HCT116 (cell line): Measurements from ENCODE around the gene TRPM3. TPM values are rescaled to one million over a fixed set of nuclear protein-coding genes. Genes with fewer than 3 reads are reported as not detected.

ENCODE experiments used
- ATAC-seq: fragments of 200-7000 bp; cut with Tn5 transposase; 2 replicates; pipeline ENCODE4 v1.9.1; 2020; ENCODE audit warnings: mild to moderate bottlenecking, moderate library complexity
- BruUV-seq: library from RNA; stranded (reverse); fragments of 400-500 nt; replicated peaks from 2 replicates; lab custom pipeline; 2021; lab: Mats Ljungman, UMichigan
- CTCF ChIA-PET: fragments of 300-600 bp; sonication (Branson Sonifier 250); formaldehyde crosslinking; loops from one replicate; lab custom pipeline; 2021; ENCODE audit warnings: antibody characterized with exemption; lab: Charles Lee
- POLR2A ChIA-PET: fragments of 300-600, 350-600 bp; sonication (Branson Sonifier 250); formaldehyde crosslinking; loops from one replicate; lab custom pipeline; 2021; ENCODE audit warnings: antibody characterized with exemption; lab: Charles Lee
- RAD21 ChIA-PET, 2 experiments: fragments of 300-600 bp; sonication (Branson Sonifier 250); formaldehyde crosslinking; loops; one replicate each; lab custom pipeline; 2023; ENCODE audit warnings: low total read pairs in 2 of 2; ENCODE audit not compliant: uncharacterized antibody in 2 of 2, unreplicated experiment in 2 of 2, low non-redundant PET in 1 of 2; lab: Charles Lee
- DNase-seq: peaks from one replicate; pipeline ENCODE4 v3.0.0-alpha.2; 2010; ENCODE audit warnings: low read depth, low spot score
- H2AFZ ChIP-seq: fragments of 200-600 bp; shearing (Covaris generic), sonication (generic); 2 replicates; pipeline ENCODE4 v1.6.1; 2017; ENCODE audit warnings: low read depth, mixed run types, mixed read lengths, antibody characterized with exemption, low read length; ENCODE audit not compliant: poor library complexity, severe bottlenecking
- H3K27ac ChIP-seq: 2 replicates; pipeline ENCODE4 v1.5.1; 2012; ENCODE audit warnings: low read depth, low read length
- H3K27me3 ChIP-seq: fragments of 200-600 bp; sonication (generic); 2 replicates; pipeline ENCODE4 v1.6.1; 2016; ENCODE audit warnings: mixed run types, low read length, mixed read lengths; ENCODE audit not compliant: insufficient read depth
- H3K36me3 ChIP-seq, 2 experiments: fragments of 200-500 bp in 1 of 2; fragments of 200-600 bp in 1 of 2; sonication (Bioruptor generic) in 1 of 2; sonication (generic) in 1 of 2; 2 replicates each; pipeline versions ENCODE4 v1.5.1 to v1.6.1; 2014 to 2016; ENCODE audit warnings: low read length in 2 of 2, inconsistent platforms in 1 of 2, mixed read lengths in 1 of 2, mixed run types in 1 of 2; ENCODE audit not compliant: insufficient read depth in 2 of 2, control insufficient read depth in 1 of 2
- H3K4me1 ChIP-seq, 2 experiments: fragments of 200-600 bp in 1 of 2; sonication (generic) in 1 of 2; 2 replicates each; pipeline versions ENCODE4 v1.5.1 to v1.6.1; 2012 to 2017; ENCODE audit warnings: low read length in 2 of 2, inconsistent platforms in 1 of 2, mild to moderate bottlenecking in 1 of 2, mixed read lengths in 1 of 2, mixed run types in 1 of 2, moderate library complexity in 1 of 2; ENCODE audit not compliant: insufficient read depth in 2 of 2, control insufficient read depth in 1 of 2
- H3K4me2 ChIP-seq: fragments of 200-600 bp; sonication (generic); 2 replicates; pipeline ENCODE4 v1.6.1; 2017; ENCODE audit warnings: mixed run types, low read length, mixed read lengths
- H3K4me3 ChIP-seq, 2 experiments: fragments of 200-600 bp in 1 of 2; sonication (generic) in 1 of 2; replicated peaks in 1 of 2; 2 replicates each; pipeline ENCODE4 v1.5.1; 2011 to 2016; ENCODE audit warnings: low read length in 2 of 2, control low read depth in 1 of 2, low read depth in 1 of 2, mild to moderate bottlenecking in 1 of 2, mixed read lengths in 1 of 2, mixed run types in 1 of 2
- H3K79me2 ChIP-seq: fragments of 200-600 bp; sonication (generic); 2 replicates; pipeline ENCODE4 v1.6.1; 2017; ENCODE audit warnings: mild to moderate bottlenecking, mixed run types, low read length, moderate library complexity, mixed read lengths; ENCODE audit not compliant: insufficient read depth
- H3K9ac ChIP-seq: fragments of 200-600 bp; sonication (generic); 2 replicates; pipeline ENCODE4 v1.6.1; 2016; ENCODE audit warnings: low read length, mixed read lengths
- H3K9me2 ChIP-seq: fragments of 200-600 bp; sonication (generic), shearing (Covaris generic); 2 replicates; pipeline ENCODE4 v1.6.1; 2017; ENCODE audit warnings: mixed run types, mild to moderate bottlenecking, moderate library complexity; ENCODE audit not compliant: insufficient read depth
- H3K9me3 ChIP-seq, 2 experiments: fragments of 200-500 bp in 1 of 2; fragments of 200-600 bp in 1 of 2; sonication (Bioruptor generic) in 1 of 2; sonication (generic) in 1 of 2; 2 replicates each; pipeline ENCODE4 v1.6.1; 2014 to 2017; ENCODE audit warnings: low read length in 2 of 2, mixed read lengths in 2 of 2, inconsistent platforms in 1 of 2, low read depth in 1 of 2, mild to moderate bottlenecking in 1 of 2, mixed run types in 1 of 2, moderate library complexity in 1 of 2; ENCODE audit not compliant: control insufficient read depth in 1 of 2, insufficient read depth in 1 of 2
- H4K20me1 ChIP-seq: fragments of 200-600 bp; sonication (generic), shearing (Covaris generic); 2 replicates; pipeline ENCODE4 v1.6.1; 2017; ENCODE audit warnings: mixed run types, mild to moderate bottlenecking, moderate library complexity; ENCODE audit not compliant: insufficient read depth
- JUND ChIP-seq: IDR thresholded peaks from 2 replicates; pipeline ENCODE4 v1.6.1; 2012
- RAD21 ChIP-seq: IDR thresholded peaks from 2 replicates; pipeline ENCODE4 v1.6.1; 2012; ENCODE audit warnings: low read depth, mild to moderate bottlenecking
- SRF ChIP-seq: IDR thresholded peaks from 2 replicates; pipeline ENCODE4 v1.6.1; 2012; ENCODE audit warnings: low read depth
- intact Hi-C: fragments of 100-400 bp; cut with micrococcal nuclease; formaldehyde crosslinking; loops from 2 replicates; pipeline ENCODE4 v1.10.0; 2022
- total RNA-seq: library from RNA; stranded (reverse); gene quantifications from one replicate; pipeline ENCODE4 v1.2.1, GENCODE V29; 2021; ENCODE audit not compliant: unreplicated experiment
- TF ChIP-seq, protein P1 (sequence below): IDR thresholded peaks from 2 replicates; pipeline ENCODE4 v1.6.1; 2012

Gene TRPM3
- total RNA-seq, 1 experiment from 2014 or later, result not detected

DNA sequence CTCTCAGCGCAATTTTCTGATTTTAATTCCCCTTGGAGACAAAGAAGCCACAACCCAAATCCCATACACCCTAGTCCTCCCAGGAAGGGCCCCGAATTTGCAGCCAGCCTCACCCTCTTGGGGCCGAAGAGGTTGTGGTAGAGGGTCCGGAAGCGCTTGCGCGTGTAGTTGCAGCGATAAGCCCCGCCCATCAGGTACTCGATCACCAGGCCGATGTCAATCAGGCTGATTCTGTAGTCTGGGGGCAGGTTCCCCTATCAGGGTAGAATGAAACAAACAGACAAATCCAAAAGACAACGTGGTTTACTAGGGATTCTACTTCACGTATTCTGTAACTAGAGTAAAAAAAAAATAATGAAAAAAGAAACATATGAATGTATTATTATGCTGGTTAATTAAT is 496.3 kb downstream of the TRPM3 start:
- TF ChIP-seq JUND, result no peak
- TF ChIP-seq RAD21, result no peak
- intact Hi-C loops, result no loop called here
- BruUV-seq, result no TSS peak
- Histone ChIP-seq H2AFZ (no peak overlapping the region), H3K4me3 (no peak overlapping the region), H3K4me2 (no peak overlapping the region), H3K4me1 (no peaks in the 10 kb centered on the region), H3K36me3 (no peaks in the 10 kb centered on the region), H3K9ac (no peak overlapping the region), H3K79me2 (no peaks in the 10 kb centered on the region), H3K27ac (no peak overlapping the region), H3K27me3 (no peaks in the 10 kb centered on the region), H3K9me3 (no peaks in the 10 kb centered on the region), H4K20me1 (no peaks in the 10 kb centered on the region), H3K9me2 (no peaks in the 10 kb centered on the region)
- DNase-seq (no peak), ATAC-seq (no peak)
- ChIA-PET POLR2A (no interaction called here), CTCF (no interaction called here), RAD21 (no interaction called here)

DNA sequence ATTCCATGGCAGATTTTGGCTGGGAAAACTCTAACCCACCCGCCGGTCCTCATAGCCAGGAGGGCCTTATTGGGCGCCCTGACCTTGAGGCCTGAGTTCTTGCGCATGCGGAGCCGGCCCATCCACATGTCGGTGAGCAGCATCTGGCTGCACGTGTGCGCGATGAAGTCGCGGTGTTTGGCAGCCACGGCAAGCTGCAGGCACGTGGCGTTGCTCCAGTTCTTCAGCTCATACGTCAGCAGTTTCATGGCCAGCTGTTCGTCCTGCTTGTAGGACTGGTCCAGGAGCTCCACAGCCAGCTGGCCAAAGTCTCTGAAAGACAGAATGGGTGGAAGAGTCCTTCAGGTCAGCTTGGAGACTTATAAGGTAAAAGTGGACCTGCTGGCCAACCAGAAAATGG is 502.6 kb downstream of the TRPM3 start:
- no peaks in the 10 kb centered on the region for H3K36me3 ChIP-seq
- intact Hi-C loops, result no loop called here
- no peaks in the 10 kb centered on the region for H3K9me3 ChIP-seq
- H3K4me2 ChIP-seq, result no peak overlapping the region
- H2AFZ ChIP-seq, result no peak overlapping the region
- TF ChIP-seq, protein P1, sequence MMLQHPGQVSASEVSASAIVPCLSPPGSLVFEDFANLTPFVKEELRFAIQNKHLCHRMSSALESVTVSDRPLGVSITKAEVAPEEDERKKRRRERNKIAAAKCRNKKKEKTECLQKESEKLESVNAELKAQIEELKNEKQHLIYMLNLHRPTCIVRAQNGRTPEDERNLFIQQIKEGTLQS, result no peak
- TF ChIP-seq SRF, result no peak
- H4K20me1 ChIP-seq, result no peaks in the 10 kb centered on the region
- ChIA-PET CTCF (interaction anchor here (2.0 kb wide), 1 partner anchor 10 kb away, joined by 10 read pairs; no protein-coding TSS in a partner anchor), POLR2A (no interaction called here), RAD21 (no interaction called here)
- no TSS peak for BruUV-seq
- ATAC-seq (no peak), DNase-seq (no peak)
- no peak overlapping the region for H3K4me3 ChIP-seq
- 0 out of 2 replicates have a peak, but pooled peaks cover 3% of the 10 kb centered on the region for H3K27me3 ChIP-seq
- no peak overlapping the region for H3K27ac ChIP-seq
- no peaks in the 10 kb centered on the region for H3K9me2 ChIP-seq
- no peak overlapping the region for H3K9ac ChIP-seq
- no peaks in the 10 kb centered on the region for H3K79me2 ChIP-seq
- no peaks in the 10 kb centered on the region for H3K4me1 ChIP-seq
